ENCODE data around the gene B3GNT2. TPM values are rescaled to one million over a fixed set of nuclear protein-coding genes. Genes with fewer than 3 reads are reported as not detected.

The B3GNT2 gene
- total RNA-seq (2022; extraction: Qiagen RNA extraction; ENCODE audit: low read depth) = 20.9 to 34.2 TPM (median 29.1 TPM) in 5 replicates

GRCh38 chr2:62195421-62196277, at the start of gene B3GNT2:
B3GNT2 (plus strand) TSS chr2:62196115; CDS start chr2:62222221, 26,106 bp downstream.

